Kidney epithelial cell (primary cell): ENCODE results near the gene SHISA9. TPM values are rescaled to one million over a fixed set of nuclear protein-coding genes. Genes with fewer than 3 reads are reported as not detected.

Source experiments
- DNase-seq: peaks from one replicate; pipeline ENCODE4 v3.0.0-alpha.2; 2010; ENCODE audit warnings: low read depth
- H3K27me3 ChIP-seq: 2 replicates; pipeline ENCODE4 v1.6.0; 2011; ENCODE audit warnings: low read length; ENCODE audit not compliant: control insufficient read depth, insufficient read depth
- H3K36me3 ChIP-seq: 2 replicates; pipeline ENCODE4 v1.5.1; 2011; ENCODE audit warnings: low read length; ENCODE audit not compliant: control insufficient read depth, insufficient read depth
- H3K4me3 ChIP-seq: 2 replicates; pipeline ENCODE4 v1.5.1; 2011; ENCODE audit warnings: low read depth, mild to moderate bottlenecking, control low read depth, low read length
- total RNA-seq: library from RNA; depleted of rRNA; stranded (reverse); fragments of >200 nt; gene quantifications from 2 replicates; pipeline ENCODE4 v1.2.3, GENCODE V29; 2015
- TF ChIP-seq, protein P1 (sequence below): IDR thresholded peaks from 2 replicates; pipeline ENCODE4 v1.5.1; 2011; ENCODE audit warnings: mild to moderate bottlenecking, moderate library complexity, low read length, control low read depth, inconsistent platforms; ENCODE audit not compliant: insufficient read depth, poor library complexity, severe bottlenecking

The SHISA9 gene
- total RNA-seq, 1 donor from 2014 or later = 32.8 TPM

GRCh38 chr16:13130586-13130985 is 229.2 kb downstream of the SHISA9 start:
- TF ChIP-seq, protein P1, sequence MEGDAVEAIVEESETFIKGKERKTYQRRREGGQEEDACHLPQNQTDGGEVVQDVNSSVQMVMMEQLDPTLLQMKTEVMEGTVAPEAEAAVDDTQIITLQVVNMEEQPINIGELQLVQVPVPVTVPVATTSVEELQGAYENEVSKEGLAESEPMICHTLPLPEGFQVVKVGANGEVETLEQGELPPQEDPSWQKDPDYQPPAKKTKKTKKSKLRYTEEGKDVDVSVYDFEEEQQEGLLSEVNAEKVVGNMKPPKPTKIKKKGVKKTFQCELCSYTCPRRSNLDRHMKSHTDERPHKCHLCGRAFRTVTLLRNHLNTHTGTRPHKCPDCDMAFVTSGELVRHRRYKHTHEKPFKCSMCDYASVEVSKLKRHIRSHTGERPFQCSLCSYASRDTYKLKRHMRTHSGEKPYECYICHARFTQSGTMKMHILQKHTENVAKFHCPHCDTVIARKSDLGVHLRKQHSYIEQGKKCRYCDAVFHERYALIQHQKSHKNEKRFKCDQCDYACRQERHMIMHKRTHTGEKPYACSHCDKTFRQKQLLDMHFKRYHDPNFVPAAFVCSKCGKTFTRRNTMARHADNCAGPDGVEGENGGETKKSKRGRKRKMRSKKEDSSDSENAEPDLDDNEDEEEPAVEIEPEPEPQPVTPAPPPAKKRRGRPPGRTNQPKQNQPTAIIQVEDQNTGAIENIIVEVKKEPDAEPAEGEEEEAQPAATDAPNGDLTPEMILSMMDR = no peak
- H3K4me3 ChIP-seq = no peak overlapping the region
- H3K27me3 ChIP-seq = no peaks in the 10 kb centered on the region
- no peaks in the 10 kb centered on the region for H3K36me3 ChIP-seq
- no peak for DNase-seq

- Histone ChIP-seq H3K36me3 (no peaks in the 10 kb centered on the region), H3K4me3 (no peak overlapping the region), H3K27me3 (no peaks in the 10 kb centered on the region)
- no peak for DNase-seq
- TF ChIP-seq, protein P1 = no peak
Observed at GRCh38 chr16:13134836-13135235, 233.4 kb downstream of the SHISA9 start.

- TF ChIP-seq, protein P1 = no peak
- Histone ChIP-seq H3K4me3 (no peak overlapping the region), H3K36me3 (no peaks in the 10 kb centered on the region), H3K27me3 (no peaks in the 10 kb centered on the region)
- DNase-seq = no peak
Observed at GRCh38 chr16:13136901-13137300, 235.5 kb downstream of the SHISA9 start.

DNA sequence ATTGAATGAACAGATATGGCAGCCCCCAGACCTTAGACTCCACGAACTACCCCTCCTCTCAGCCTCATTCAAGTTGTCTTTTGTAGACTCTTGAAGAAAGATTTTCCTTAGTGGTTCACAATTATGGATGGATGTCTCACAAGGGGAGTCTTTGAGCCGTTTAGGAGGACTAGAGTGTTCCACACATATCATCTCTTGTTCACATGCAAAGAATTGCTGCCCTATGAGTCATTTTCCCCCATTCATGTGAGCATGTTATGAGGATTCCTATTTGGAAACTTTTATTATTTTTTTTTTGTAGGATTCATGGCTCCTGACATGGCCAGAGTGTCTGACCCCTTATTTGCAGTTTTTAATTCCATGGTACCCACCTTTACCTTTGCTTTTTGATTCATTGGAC is 237.1 kb downstream of the SHISA9 start:
- Histone ChIP-seq H3K36me3 (no peaks in the 10 kb centered on the region), H3K4me3 (no peak overlapping the region), H3K27me3 (no peaks in the 10 kb centered on the region)
- no peak for DNase-seq
- TF ChIP-seq, protein P1 = no peak

GRCh38 chr16:13139661-13140241 is 238.4 kb downstream of the SHISA9 start:
- H3K36me3 ChIP-seq = no peaks in the 10 kb centered on the region
- DNase-seq = no peak
- no peak overlapping the region for H3K4me3 ChIP-seq
- H3K27me3 ChIP-seq = no peaks in the 10 kb centered on the region
- TF ChIP-seq, protein P1 = no peak

GRCh38 chr16:13143551-13143950 is 242.2 kb downstream of the SHISA9 start:
- Histone ChIP-seq H3K4me3 (no peak overlapping the region), H3K36me3 (no peaks in the 10 kb centered on the region), H3K27me3 (no peaks in the 10 kb centered on the region)
- TF ChIP-seq, protein P1 = no peak
- no peak for DNase-seq
